Activated CD4-positive, alpha-beta T cell treated with anti-CD3 and anti-CD28 coated beads, Interleukin-2, amount 50 U/mL, for 1 hour (primary cell): ENCODE data around the gene NAT8L.

Experiments
- DNase-seq: peaks from one replicate; pipeline ENCODE4 v3.0.0-alpha.2; 2020

Gene NAT8L

DNA sequence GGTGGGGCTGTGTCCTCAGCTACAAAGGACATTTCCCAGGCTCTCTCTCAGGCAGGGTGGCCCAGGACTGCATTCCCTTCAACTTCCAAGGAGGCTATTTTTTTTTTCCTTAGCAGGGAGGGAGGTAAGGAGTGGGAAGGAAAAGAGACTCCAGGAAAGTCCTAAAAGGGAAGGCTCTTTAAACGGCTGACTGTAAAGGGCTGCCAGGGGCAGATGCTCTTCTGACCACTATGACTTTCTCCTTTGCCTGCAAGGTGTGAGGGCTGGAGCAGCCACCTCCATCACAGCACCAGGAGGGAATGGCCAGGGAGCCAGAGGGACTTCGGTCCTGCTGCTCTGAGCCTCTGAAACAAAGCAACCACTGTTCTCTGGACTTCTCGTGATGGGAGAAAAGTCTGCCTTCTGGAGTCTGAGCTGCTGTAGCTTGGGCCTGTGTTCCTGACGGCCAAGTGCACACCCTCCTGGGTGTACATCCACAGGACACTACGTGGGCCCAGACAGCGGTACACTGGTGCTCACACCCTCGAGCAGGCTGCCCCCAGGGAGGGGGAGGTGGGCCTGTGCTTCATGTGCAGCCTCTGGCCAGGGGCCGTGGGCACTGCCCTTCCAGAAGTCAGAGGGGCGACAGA lies 17.9 kb downstream of the NAT8L start:
- DNase-seq, result no peak

DNA sequence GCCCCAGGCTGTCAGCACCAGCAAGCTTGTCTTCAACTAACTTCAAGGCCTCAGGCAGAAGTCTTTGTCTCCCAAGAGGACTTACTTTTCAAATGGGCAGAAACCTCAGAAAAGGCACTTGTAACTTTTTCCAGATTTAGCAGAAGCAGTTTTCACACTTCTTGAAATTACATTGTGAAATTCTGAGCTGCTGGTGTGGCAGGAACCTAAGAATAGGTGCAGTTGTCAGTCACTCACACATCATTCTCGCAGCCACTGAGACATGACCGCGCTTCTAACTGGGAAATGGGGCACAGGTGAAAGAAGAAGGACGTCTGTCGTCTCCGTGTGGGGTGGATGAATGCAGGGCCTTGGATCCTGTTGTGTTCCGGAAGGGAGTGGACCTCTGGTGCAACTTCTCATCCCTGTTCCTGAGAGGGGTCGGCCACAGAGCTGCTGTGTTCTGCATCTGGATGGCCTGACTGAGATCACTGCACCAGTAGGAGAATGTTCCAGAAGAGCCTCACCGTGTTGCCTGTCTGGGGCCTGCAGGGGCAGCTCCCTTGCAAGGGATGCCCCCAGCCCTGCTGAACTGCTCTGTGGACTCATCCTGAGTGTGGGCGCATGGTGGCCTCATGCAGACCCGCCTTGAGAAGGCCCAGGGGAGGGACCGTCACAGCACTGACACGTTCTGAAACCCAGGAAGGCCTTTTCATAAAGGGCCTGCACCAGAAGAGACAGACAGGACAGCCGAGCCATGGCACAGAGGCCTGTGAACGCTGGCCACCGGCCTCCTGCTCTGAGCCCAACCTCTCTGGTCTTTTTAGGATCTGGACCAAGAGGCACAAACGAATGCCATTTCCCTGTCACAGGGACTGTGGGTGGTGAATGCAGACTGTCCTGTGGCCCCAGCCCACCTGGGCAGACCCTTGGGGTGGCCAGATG lies 18.7 kb downstream of the NAT8L start:
- DNase-seq, result no peak

- DNase-seq, result no peak
Observed at GRCh38 chr4:2078584-2078983, 19.5 kb downstream of the NAT8L start.

- no peak for DNase-seq
Observed at GRCh38 chr4:2079006-2079405, 19.9 kb downstream of the NAT8L start.

DNA sequence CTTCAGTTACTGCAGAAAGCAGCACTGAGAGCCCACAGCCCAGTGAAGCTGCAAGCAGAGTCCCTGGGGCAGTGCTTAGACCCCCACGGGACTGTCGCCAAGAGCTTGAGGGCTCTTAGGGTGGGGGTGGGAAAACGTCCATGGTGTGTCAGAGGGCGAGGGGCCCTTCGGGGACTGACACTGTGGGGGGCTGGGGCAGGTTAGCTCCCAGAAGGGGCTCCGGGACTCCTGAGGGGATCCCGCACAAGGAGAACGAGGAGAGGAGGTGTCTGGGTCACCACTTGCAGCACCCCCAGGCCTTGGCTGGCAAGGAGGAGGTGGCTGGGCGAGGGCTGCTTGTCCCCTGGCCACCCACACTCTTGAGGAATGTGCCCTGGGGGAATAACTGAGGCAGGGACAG lies 20.8 kb downstream of the NAT8L start:
- no peak for DNase-seq

DNA sequence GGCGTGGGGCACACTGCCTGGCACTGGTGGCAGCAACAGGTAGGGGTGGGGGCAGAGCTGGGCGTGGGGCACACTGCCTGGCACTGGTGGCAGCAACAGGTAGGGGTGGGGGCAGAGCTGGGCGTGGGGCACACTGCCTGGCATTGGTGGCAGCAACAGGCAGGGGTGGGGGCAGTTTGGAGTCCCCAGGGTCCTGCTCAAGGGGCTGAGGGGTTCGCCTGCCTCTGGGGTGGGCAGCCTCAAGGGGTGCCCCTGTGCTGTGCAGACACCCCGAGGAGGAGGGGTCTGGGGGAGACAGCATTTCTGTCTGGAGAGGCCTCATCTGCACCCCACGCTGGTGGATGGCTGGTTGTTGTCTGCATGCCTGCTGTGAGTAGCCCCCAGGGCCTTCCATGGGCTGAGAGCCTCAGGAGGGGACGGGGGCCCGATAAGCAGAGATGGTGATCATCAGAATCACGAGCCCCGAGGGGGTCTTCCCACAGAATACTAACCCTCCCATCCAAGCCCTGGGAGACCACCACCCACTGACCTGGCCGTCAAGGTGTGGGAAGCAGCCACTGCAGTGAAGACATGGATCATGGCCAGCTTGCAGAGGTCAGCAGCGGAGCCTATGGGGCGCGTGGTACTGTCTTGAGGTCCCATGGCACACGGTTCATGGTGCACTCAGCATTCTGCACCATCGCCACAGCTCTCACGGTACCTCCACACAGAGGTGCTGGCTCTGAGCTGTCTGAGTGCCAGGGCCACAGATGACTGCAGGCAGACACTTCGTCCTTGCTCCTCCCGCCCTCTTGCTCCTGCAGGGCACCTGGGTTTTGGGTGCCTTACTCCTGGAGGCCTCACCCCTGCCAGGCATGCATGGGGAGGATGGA lies 21.5 kb downstream of the NAT8L start:
- DNase-seq, result no peak

- no peak for DNase-seq
Observed at GRCh38 chr4:2081540-2081939, 22.4 kb downstream of the NAT8L start.

DNA sequence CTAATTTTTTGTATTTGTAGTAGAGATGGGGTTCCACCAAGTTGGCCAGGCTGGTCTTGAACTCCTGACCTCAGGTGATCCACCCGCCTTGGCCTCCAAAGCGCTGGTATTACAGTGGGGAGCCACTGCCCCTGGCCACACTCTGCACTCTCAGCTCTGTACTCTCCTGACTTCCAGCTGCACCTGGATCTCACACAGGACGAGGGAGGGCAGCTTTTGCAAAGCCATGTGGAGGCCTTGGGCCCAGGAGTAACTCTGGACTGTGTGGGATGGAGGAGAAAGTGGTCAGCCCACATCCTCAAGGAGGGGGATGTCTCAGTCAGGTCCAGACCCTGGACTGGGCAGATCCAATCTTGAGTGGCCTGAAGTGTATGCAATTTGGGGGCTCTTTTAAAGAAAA lies 23.0 kb downstream of the NAT8L start:
- DNase-seq, result no peak

DNA sequence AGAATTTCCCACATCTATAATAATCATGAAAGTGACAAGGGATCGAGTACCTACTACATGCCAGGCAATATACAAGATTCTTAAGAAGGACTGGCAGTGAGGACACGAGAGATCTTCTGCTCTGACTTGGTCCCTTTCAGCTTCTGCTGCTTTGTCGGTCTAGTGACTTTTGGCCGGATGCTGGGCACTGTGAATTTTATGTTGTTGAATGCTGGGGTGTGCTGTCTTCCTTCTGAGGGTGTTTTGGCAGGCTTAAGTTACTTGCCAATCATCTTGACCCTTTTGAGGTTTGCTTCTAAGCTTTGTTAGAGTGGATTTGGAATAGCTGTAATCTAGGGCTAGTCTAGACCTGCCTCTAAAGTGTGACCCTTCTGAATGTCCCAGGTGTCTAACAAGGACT lies 23.5 kb downstream of the NAT8L start:
- DNase-seq, result no peak

GRCh38 chr4:2083116-2083825 lies 24.1 kb downstream of the NAT8L start:
- no peak for DNase-seq

- no peak for DNase-seq
Observed at GRCh38 chr4:2083826-2084160, 24.7 kb downstream of the NAT8L start.

DNA sequence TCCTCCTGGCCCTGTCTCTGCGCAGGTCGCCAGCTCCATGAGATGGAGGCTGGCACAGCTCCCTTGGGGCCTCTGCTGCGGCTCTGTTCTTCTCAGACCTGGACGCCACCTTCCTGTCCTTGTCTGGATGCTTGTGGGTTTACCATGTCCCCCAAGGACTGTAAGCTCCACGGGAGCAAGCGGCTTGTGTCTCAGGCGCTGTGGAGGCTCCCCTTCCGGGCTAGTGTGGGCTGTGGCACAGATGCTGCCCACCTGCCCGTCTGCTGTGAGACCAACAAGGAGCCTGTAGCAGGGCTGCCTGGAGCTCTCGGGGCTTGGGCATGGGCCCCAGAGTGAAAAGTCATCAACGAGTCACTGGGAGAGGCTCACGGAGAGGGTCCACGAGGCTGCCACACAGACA lies 25.2 kb downstream of the NAT8L start:
- no peak for DNase-seq

DNA sequence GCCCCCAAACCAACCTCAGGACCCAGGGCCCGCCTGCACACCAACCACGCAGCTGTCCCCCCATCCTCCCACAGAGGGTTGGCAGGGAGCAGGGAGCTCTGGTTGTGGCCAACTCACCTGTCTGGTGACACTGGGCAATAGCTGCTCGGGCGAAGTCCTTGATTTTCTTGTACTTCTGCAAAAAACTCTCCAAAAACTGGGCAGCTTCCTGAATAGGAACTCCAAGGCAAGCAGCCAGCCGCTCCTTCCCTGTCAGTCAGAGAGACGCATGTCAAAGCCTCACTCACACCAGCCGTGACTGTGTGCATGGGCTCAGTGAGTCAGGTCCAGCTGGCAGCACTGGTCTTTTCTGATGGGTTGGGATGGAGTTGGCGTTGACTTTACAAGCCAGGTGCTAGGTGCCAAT lies 26.4 kb downstream of the NAT8L start:
- DNase-seq, result no peak

- DNase-seq, result no peak
Observed at GRCh38 chr4:2087170-2087569, 28.0 kb downstream of the NAT8L start.

- DNase-seq, result no peak
Observed at GRCh38 chr4:2089222-2089621, 30.1 kb downstream of the NAT8L start.

GRCh38 chr4:2090642-2091041 lies 31.5 kb downstream of the NAT8L start:
- no peak for DNase-seq

- DNase-seq, result no peak
Observed at GRCh38 chr4:2091990-2092668, 33.0 kb downstream of the NAT8L start.

DNA sequence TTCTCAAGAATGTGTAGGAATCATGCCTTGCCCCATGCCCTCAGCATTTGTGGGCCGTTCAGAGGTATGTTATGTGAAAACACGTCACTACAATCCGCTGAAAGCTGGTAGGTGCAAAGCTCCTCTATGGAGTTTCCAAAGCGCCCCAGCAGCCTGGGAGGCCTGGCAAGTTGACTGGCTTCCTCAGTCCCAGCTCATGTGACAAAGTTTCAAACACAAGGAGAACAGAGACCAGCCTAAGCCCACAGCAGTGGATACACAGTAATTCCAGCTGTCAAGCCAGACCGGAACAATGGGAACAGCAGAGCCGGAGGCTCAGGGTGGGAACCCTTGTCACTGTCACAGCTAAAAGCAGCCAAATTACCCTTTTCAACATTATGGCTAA lies 33.5 kb downstream of the NAT8L start:
- DNase-seq, result no peak

DNA sequence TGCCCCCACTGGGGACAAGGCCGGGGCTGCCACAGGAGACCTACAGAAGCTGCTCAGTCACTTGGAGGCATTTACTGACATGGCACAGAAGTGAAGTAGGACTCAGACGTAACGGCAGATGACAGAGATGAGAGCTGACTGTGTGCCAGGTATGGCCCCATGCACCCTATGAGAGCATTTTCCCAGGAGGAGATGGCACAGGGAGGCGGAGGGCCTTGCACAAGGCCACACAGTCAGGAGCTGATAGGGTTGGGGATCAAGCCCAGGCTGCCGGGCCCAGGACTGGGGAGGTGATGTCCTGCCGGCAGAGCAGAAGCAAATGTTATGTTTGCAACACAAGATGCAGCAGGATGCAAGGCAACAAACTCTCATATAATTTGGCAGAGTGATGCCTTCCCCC lies 34.1 kb downstream of the NAT8L start:
- DNase-seq, result no peak

- DNase-seq, result no peak
Observed at GRCh38 chr4:2094545-2094944, 35.4 kb downstream of the NAT8L start.

DNA sequence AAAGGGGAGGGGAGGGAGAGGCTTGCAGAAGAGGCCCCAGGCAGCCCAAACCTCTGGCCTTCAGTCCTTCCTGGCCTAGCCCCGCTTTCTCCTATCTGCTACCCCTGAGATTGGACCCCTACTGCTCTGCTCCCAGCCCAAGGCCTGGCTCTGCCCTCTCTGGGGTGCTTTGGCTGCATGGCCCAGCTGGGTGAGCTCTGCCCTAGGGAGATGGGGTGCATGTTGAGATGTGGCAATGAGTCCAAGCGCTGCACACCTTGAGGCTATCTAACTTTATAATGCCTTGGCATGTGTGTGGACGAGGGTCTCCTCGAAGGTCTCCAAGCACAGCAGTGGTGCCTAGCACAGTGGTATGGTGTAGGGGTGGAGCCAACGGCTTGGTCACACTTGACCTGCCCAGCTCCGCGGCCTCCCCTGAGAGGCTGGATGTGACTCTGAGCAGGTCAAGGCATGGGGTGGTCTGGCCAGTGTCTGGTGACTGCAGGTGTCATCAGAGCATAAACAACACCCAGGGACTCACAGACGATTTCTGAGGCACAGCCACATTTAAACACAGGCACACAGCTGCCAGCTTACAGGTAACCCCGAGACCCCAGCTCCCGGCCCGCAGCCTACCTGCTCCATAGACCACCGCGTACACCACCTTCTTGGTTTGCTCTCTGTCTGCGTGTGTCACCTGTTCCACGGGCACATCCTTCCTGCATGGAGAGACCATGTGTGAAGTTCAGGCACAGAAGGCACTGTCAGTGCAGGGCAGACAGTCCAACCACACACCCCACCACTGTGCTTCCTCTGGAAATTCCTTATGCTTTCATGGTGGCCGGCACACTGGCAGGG lies 36.3 kb downstream of the NAT8L start:
- DNase-seq, result no peak
